ENCODE measurements around the gene ZNF550.
"Not testable (repeated sequence)": the region's sequence is repeated elsewhere in the genome, so short reads cannot be mapped to it uniquely, and the experiment has no call there.

Gene ZNF550

DNA sequence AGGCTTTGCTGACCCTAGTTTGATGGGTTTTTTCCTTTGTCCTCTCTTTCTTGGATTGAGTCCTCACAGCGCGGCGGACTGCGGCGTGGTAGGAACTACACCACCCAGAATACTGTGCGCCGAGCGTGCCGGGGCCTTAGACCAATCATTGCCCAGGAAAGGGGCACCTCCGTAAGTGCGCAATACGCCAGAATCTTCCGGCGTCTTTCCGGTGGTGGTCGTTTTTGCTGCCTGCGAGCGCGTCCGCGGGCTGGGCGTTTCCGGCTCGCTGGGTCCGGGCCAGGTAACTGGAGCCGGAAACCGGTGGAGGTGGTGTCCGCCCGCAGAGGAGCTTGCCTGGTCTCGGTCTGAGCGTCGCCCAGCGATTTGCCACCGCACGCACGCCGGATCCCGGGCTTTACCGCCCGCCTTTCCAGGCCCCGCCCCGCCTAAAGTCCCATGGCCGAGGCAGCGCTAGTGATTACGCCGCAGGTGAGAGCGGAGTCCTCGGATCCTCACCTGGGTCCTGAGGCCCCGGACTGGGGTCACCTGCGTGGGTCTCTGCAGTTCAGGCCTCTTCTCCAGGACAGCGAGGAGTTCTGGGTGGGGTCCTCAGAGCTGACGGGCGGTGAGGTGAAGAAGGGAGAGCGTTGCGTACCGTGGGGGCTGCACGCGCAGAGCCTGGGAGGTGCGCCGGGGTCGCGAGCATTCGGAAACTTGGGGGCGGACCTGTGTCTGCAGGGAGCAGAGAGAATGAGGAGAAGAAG, 32.4 kb downstream of the ZNF550 start, which contains the start of gene ZNF549:
Gene ZNF549, plus strand, starts transcription at position 221 of the 746 bp plus-strand sequence. Its CDS starts 218 bp downstream, at position 439.
- DNase-seq (ENCODE audit: low read depth in 2 of 2), result peak; percentile 72 to 77

DNA sequence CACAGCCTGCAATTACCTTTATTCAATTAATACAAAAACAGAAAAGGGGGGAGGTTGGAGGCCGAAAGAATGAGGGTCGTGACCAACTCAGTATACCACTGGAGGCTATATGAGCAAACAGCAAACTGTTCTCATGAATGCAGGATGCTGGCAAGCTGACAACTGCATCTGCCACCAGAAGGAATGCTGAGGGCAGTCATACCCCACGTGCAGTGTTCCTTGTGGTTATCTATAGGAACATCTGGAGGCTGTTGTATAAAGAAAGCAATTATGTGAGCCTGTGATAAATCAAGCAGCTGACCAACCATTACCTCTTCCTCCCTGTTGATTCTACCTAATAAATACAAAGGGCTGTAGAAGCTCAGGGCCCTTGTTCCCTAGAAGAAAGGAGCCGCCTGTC, 41.6 kb downstream of the ZNF550 start:
- DNase-seq (ENCODE audit: low read depth in 2 of 2), result not testable (repeated sequence)

DNA sequence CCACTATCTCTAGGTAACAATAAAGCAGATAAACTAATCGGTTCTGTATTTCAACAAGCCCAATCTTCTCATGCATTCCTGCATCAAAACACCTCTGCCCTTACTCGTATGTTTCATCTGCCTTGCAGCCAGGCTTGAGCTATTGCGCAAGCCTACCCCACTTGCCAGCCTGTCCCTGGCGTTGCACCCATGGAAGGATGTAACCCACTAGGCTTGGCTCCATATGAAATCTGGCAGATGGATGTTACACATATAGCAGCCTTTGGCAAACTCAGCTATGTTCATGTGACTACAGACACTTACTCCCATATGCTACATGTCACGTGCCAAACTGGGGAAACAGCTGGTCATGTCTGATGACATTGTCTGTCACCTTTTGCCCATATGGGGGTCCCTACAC, 44.4 kb downstream of the ZNF550 start:
- no peak for DNase-seq (ENCODE audit: low read depth in 2 of 2)

DNA sequence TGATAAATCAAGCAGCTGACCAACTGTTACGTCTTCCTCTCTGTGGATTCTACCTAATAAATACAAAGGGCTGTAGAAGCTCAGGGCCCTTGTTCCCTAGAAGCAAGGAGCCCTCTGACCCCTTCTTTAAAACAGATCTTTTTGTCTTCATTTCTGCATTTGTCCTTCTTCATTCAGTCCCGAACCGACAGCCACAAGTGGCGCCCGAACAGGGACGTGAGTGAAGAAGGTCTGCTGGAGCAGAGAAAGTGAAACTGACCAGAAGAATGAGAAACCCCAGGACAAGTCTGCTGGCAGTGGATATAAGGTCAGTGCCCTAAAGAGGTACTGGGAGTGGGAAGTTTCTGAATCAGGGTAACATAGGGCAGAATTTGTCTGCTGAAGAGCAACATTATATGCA, 46.8 kb downstream of the ZNF550 start:
- DNase-seq (ENCODE audit: low read depth in 2 of 2), result no peak

DNA sequence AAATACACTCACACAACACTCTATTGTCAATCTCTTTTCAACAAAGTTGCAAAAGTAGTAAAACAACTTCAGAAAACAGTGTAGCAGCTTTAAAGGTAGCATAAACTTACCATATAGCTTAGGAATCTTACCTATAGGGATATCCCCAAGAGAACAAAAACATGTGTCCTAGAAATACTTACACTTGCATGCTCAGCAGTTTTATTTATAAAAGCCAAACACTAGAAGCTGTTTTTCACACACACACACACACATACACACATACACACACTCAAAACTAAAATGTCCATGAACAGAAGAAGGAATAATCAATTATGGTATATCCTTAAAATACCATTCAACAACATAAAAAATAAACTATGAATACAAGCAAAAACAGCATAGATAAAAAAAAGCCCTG, 48.2 kb downstream of the ZNF550 start:
- DNase-seq (ENCODE audit: low read depth in 2 of 2), result no peak

DNA sequence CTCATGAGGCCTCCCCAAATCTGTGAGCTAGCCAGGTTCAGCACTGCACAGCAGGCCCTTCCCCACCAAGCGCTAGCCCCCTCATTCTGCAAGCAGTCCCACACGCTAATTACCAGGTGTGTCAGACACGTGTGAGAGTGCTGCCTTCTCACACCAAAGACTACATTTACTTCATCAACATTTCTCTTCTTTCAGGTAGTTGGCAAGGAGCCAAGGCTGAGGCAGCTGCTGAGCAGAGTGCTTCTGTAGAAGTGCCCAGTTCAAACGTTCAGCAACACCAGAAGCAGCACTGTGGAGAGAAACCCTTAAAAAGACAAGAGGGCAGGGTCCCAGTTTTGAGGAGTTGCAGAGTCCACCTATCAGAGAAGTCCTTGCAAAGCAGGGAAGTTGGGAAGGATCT, 53.5 kb downstream of the ZNF550 start:
- DNase-seq (ENCODE audit: low read depth in 2 of 2), result no peak

DNA sequence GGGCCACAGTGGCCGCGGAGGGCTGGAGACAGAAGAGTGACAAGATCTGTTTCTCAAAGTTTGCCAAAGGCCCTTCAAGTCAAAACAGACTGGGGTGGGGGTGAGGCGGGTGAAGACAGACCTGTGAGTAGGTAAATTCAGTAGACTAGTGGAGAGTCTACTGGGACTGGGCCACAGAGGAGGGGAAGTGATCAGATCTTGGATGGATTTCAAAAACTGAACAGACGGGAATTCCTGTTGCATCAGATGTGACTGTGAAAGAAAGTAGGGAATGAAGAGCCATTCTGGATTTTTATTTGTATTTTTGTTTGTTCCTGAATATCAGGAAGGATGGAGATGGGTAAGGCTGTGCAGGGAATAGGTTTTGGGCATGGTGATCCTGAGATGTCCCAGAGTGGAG, 59.3 kb downstream of the ZNF550 start:
- not testable (repeated sequence) for DNase-seq (ENCODE audit: low read depth in 2 of 2)

DNA sequence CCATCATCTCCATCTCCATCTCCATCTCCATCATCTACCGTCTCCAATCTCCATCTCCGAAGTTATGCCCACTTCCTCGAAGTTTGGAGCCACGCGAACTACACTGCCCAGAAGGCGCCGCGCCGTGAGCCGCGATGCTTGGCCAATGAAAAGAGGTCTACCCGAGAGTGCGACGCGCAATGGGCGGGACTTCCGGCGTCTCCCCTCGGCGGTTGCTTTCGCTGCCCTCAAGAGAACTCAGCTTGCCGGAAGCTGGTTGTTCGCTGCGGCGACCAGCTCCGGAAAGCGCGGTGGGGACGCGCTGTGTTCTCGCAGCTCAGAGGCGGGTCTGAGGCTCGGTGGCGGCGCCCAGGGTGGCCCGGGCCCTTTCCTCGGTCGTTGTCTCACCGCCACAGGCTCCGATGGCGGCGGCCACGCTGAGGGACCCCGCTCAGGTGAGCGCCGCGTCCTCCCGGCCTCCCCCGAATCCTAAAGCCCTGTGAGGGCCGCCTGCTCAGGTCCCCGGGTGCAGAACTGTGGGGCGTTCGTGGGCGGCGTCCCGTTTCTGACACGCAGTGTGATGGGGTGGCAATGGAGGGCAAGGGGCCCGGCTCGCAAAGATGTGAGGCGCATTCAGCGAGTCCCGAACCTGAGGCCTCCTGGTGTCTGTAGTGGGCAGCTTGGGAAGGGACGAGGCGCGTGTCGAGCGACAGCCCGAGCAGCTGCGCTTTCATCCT, 59.8 kb downstream of the ZNF550 start, which contains the start of gene ZNF773:
Gene ZNF773, plus strand, starts transcription at position 259 of the 716 bp plus-strand sequence. Its CDS starts 143 bp downstream, at position 402.
- DNase-seq (ENCODE audit: low read depth in 2 of 2), result peak; percentile 93 to 94

DNA sequence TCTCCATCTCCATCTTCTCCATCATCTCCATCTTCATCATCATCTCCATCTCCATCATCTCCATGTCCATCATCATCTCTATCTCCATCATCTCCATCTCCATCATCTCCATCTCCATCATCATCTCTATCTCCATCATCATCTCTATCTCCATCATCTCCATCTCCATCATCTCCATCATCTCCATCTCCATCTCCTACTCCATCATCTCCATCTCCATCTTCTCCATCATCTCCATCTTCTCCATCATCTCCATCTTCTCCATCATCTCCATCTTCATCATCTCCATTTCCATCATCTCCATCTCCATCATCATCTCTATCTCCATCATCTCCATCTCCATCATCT, 60.4 kb downstream of the ZNF550 start:
- DNase-seq (ENCODE audit: low read depth in 2 of 2), result not testable (repeated sequence)

DNA sequence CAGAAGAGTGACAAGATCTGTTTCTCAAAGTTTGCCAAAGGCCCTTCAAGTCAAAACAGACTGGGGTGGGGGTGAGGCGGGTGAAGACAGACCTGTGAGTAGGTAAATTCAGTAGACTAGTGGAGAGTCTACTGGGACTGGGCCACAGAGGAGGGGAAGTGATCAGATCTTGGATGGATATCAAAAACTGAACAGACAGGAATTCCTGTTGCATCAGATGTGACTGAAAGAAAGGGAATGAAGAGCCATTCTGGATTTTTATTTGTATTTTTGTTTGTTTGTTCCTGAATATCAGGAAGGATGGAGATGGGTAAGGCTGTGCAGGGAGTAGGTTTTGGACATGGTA, 71.4 kb downstream of the ZNF550 start:
- not testable (repeated sequence) for DNase-seq (ENCODE audit: low read depth in 2 of 2)

DNA sequence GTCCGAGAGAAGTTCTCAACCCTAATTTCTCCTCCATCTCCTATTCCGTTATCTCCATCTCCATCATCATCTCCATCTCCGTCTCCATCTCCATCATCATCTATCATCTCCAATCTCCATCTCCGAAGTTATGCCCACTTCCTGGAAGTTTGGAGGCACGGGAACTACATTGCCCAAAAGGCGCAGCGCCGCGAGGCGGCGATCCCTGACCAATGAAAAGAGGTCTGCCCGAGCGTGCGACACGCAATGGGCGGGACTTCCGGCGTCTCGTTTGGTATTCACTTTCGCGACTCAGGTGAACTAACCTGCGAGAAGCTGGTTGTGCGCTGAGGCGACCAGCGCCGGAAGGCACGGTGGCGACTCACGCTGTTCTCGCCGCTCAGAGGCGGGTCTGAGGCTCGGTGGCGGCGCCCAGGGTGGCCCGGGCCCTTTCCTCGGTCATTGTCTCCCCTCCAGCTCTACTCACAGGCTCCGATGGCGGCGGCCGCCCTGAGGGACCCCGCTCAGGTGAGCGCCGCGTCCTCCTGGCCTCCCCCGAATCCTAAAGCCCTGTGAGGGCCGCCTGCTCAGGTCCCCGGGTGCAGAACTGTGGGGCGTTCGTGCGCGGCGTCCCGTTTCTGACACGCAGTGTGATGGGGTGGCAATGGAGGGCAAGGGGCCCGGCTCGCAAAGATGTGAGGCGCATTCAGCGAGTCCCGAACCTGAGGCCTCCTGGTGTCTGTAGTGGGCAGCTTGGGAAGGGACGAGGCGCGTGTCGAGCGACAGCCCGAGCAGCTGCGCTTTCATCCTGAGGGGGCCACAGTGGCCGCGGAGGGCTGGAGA, 72.0 kb downstream of the ZNF550 start, which contains the start of gene ZNF419:
Gene ZNF419, plus strand, starts transcription at position 274 of the 822 bp plus-strand sequence. Its CDS starts 201 bp downstream, at position 475.
- DNase-seq (ENCODE audit: low read depth in 2 of 2), result peak; percentile 83 to 89

Data from stimulated activated CD8-positive, alpha-beta memory T cell treated with anti-CD3 and anti-CD28 coated beads, Interleukin-2, amount 100 ng/mL, for 1 hour (primary cell).